ENCODE results near the gene U2SURP.

- TF ChIP-seq POLR2A (IDR thresholded peaks at IDR 0.05) (no peak), CTCF (IDR thresholded peaks at IDR 0.05) (no peak)
Measured at GRCh38 chr3:142958707-142959106, 42.7 kb upstream of the U2SURP start.

Data from upper lobe of left lung (tissue), 4 donors.